IMR-90 (cell line): ENCODE data around the gene EBF3.

Experiments
- BHLHE40 ChIP-seq: fragments of 150-350 bp; IDR thresholded peaks from 2 replicates; pipeline ENCODE4 v1.6.1; 2016; ENCODE audit warnings: mild to moderate bottlenecking, low read depth, low read length
- CTCF ChIP-seq: conservative IDR thresholded peaks from 2 replicates; pipeline ENCODE4 v1.5.1; 2012; ENCODE audit warnings: mild to moderate bottlenecking, low read depth, low read length, improper control_type of control experiment
- MAFK ChIP-seq: IDR thresholded peaks from 2 replicates; pipeline ENCODE4 v1.6.1; 2012; ENCODE audit warnings: low read depth, low read length, improper control_type of control experiment
- POLR2A ChIP-seq: IDR thresholded peaks from 2 replicates; pipeline ENCODE4 v1.6.1; 2012; ENCODE audit warnings: mild to moderate bottlenecking, low read depth, low read length
- RAD21 ChIP-seq: IDR thresholded peaks from 2 replicates; pipeline ENCODE4 v1.6.1; 2012; ENCODE audit warnings: low read length, improper control_type of control experiment
- RCOR1 ChIP-seq: IDR thresholded peaks from 2 replicates; pipeline ENCODE4 v1.6.1; 2012; ENCODE audit warnings: mild to moderate bottlenecking, low read length, improper control_type of control experiment; ENCODE audit not compliant: insufficient replicate concordance
- RFX5 ChIP-seq: IDR thresholded peaks from 2 replicates; pipeline ENCODE4 v1.8.0; 2012; ENCODE audit warnings: low read depth, mild to moderate bottlenecking, low read length, moderate library complexity
- SMC3 ChIP-seq: fragments of 150-350 bp; IDR thresholded peaks from 2 replicates; pipeline ENCODE4 v1.6.1; 2016; ENCODE audit warnings: low read depth, mild to moderate bottlenecking, antibody characterized with exemption, low read length, moderate library complexity
- USF2 ChIP-seq: fragments of 150-350 bp; IDR thresholded peaks from 2 replicates; pipeline ENCODE4 v1.6.1; 2017; ENCODE audit warnings: mild to moderate bottlenecking, antibody characterized with exemption, low read length, low read depth

GRCh38 chr10:129914960-129915359 is 49.1 kb downstream of the EBF3 start:
- no peak for TF ChIP-seq USF2
- no peak for TF ChIP-seq RCOR1
- TF ChIP-seq CTCF: no peak
- TF ChIP-seq POLR2A: no peak
- no peak for TF ChIP-seq MAFK
- TF ChIP-seq RFX5: no peak
- no peak for TF ChIP-seq RAD21
- TF ChIP-seq SMC3: no peak
- TF ChIP-seq BHLHE40: no peak
